Suppressor macrophage treated with lipopolysaccharide for 1 hour (primary cell): ENCODE measurements around the gene HPS5.
"Not testable (repeated sequence)": the region's sequence is repeated elsewhere in the genome, so short reads cannot be mapped to it uniquely, and the experiment has no call there.

Source experiments
- DNase-seq, 3 donors: peaks; one replicate each; pipeline ENCODE4 v3.0.0-alpha.2; 2020 to 2022

The HPS5 gene, protein sequence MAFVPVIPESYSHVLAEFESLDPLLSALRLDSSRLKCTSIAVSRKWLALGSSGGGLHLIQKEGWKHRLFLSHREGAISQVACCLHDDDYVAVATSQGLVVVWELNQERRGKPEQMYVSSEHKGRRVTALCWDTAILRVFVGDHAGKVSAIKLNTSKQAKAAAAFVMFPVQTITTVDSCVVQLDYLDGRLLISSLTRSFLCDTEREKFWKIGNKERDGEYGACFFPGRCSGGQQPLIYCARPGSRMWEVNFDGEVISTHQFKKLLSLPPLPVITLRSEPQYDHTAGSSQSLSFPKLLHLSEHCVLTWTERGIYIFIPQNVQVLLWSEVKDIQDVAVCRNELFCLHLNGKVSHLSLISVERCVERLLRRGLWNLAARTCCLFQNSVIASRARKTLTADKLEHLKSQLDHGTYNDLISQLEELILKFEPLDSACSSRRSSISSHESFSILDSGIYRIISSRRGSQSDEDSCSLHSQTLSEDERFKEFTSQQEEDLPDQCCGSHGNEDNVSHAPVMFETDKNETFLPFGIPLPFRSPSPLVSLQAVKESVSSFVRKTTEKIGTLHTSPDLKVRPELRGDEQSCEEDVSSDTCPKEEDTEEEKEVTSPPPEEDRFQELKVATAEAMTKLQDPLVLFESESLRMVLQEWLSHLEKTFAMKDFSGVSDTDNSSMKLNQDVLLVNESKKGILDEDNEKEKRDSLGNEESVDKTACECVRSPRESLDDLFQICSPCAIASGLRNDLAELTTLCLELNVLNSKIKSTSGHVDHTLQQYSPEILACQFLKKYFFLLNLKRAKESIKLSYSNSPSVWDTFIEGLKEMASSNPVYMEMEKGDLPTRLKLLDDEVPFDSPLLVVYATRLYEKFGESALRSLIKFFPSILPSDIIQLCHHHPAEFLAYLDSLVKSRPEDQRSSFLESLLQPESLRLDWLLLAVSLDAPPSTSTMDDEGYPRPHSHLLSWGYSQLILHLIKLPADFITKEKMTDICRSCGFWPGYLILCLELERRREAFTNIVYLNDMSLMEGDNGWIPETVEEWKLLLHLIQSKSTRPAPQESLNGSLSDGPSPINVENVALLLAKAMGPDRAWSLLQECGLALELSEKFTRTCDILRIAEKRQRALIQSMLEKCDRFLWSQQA

DNA sequence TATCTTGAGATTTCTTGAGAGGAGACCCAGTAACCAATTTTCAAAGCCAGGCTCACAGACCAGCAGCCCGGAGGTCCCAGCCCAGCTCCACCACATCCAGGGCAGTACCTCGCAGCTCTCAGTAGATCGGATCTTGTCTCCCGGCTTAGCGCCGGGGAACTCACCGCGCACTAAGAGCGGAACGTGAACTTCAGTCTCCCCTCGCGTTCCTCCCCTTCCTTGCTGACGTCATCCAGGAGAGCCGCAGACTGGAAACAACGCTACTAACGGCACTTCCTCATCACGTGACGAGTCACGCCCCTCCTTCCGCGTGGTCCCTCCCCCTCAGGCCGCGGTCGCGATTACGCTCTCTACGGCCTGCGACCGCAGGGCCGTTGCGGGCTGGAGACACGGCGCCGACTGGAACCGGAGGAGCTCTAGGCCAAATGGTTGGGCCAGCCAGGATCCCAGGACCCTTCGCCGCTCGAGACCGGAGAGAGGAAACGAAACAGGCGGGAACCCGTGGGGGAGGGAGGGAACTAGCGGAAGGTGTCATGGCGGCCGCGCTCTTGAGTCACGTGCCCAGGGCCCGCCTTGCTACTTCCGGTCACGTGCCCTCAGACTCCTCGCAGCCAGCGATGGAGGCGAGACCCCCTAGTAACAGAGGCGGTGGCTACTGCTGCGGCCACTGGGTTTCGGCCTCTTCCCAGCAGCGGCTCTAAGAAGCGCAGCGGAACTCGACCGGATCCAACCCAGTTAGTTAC, at the start of gene HPS5, which contains the start of gene GTF2H1:
HPS5 (minus strand) TSS at position 172 of the 743 bp plus-strand sequence. CDS start 4,282 bp downstream, outside the sequence.
GTF2H1 (plus strand) TSS at position 599 of the 743 bp plus-strand sequence. CDS start 10,508 bp downstream, outside the sequence.
- peak; percentile 97 to 99 (median 99) for DNase-seq

DNA sequence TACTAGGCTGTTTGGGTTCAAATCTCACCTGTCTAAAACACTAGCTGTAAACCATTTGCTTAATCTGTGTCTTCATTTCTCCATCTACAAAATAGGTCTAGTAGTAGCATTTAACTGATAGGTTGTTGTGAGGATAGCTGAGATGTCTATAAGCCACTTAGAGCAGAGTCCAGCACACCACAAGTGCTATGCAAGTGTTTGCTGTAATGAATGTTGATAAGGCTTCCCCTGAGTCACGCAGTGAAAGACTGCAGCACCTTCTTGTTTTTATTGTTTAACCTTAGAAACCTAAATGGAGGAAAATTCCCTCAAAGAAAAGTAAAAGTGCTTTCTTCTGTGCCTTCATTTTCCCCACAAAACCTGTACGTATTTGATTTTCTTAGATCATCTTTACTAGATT, 49.3 kb upstream of the HPS5 start:
- no peak for DNase-seq

DNA sequence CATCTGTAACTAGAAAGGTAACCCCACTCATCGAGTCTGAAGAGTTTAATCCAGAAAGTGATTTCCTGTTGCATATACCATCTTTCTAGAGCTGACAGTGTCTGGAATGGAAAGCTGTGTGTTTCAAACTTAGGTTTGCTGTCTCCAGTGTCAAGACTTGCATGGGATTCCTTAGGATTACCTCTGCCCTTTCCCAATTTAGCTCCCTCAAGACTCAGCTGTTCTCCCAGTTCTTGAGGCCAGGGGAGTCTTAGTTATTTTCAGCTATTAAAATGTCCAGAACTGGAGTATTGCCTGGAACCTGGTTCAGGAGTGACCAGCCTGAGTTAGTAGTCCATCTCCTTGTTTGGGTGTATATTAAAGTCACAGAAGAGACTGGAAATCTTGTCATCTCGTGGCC, 47.5 kb upstream of the HPS5 start:
- no peak for DNase-seq

DNA sequence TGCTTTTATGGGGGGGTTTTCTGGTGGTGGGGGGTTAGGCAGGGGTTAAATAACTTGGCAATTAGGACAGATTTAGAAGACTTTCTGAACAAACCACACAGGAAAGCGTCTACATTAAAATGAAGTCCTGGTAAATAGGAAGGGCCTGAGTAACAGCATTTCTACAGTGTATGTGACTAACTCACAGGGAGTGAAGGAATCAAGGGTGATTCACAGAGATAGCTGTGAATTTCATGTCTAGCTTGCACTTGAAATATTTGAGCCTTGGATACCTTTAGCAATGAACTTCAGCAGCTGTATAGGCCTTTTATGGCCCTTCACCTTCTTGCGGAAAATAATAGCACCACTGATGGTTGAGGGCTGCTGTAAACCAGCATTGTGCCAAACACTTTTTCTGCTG, 46.3 kb upstream of the HPS5 start:
- DNase-seq = no peak

DNA sequence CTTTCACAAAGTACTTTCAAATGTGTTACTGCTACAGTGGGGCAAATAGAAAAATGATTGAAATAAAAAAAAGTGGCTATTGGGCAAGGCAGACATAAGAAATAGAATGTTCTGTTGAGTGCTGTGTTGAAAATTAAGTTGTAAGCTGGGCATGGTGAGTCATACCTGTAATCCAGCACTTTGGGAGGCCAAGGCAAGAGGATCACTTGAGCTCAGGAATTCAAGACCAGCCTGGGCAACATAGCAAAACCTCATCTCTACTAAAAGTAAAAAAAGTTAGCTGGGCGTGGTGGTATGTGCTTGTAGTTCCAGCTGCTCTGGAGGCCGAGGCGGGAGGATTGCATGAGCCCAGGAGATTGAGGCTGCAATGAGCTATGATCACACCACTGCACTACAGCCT, 45.5 kb upstream of the HPS5 start:
- no peak for DNase-seq

DNA sequence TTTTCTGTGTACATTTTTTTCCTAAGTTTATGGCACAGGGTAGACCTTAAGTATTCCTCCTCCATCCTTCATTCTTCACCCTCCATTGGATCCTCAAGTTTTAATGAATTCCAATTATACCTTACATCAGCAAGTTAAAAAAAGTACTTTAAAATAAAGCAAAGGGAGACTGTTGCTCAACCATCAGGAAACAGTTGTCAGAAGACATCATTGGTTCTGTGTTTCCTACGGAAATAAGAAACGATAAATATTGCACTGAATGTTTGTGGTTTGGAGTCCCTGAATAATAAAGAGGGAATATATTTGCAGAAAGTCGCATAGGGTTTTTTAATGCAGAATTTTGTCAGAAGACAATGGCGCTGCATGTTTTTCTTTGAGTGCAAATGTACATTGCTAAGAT, 44.3 kb upstream of the HPS5 start:
- DNase-seq = no peak

DNA sequence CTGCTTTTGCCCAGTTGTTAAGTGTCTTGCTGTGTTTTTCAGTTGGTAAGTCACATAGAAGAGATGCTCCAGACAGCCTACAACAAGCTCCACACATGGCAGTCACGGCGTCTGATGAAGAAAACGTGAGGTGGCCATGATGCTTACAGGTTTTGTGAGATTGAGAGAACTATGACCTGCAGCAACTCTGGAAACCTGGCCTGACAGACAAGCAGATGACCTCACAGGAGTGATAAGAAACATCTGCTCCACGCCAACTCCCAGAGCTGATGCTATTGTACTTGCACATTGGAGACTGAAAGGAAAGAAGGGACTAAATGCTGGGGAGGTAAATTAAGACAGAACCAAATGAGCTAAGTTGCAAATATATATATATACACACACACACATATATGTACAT, 43.8 kb upstream of the HPS5 start:
- DNase-seq = no peak

DNA sequence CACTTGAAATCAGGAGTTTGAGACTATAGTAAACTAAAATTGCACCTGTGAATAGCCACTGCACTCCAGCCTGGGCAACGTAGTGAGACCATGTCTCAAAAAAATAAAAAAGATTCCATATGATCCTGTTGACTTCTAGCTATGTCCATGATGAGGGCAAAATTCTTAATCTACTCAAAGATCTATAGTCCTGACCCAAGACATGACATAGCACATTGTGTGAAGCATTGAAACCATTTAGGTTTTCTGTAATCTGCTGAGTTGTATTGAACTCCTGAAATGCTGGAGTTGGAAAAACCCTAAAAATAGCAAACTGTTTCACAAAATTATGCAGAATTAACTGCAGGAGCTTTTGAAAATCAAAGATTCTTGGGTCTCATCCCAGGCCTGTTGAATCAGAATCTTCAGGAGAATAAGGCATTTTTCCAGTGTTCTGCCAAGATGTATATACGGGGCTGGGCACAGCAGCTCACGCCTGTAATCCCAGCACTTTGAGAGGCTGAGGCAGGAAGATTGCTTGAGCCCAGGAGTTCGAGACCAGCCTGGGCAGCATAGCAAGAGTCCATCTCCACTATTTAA, 42.6 kb upstream of the HPS5 start:
- DNase-seq = no peak

DNA sequence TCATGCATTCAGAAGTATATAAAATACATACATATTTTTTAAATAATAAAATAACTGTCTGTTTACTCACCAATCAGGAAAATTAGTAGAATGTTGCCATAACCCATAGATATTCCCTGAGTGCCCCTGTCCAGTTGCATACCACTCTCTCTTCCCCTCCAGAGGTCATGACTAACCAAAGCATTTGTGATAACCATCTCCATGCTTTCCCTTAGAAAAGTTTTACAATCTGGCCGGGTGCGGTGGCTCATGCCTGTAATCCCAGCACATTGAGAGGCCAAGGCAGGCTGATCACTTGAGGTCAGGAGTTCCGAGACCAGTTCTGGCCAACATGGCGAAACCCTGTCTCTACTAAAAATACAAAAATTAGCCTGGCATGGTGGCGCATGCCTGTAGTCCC, 39.2 kb upstream of the HPS5 start:
- no peak for DNase-seq

DNA sequence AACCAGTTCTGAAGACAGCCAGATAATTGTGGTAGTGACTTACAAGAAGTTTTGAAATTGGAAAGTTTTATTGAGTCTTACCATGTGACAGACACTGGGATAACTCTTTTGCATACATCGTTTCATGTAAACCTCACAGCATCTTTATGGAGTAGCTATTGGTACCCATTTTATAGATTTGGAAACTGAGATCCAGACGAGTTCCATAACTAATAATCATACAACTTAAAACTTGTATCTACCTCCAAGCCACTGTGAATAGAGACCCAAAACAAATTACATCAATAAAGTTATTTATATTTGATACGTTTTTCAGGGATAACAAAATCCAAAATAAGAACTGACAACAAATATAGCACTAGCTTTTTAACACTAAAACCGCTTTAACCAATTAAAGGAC, 36.7 kb upstream of the HPS5 start:
- DNase-seq = no peak

DNA sequence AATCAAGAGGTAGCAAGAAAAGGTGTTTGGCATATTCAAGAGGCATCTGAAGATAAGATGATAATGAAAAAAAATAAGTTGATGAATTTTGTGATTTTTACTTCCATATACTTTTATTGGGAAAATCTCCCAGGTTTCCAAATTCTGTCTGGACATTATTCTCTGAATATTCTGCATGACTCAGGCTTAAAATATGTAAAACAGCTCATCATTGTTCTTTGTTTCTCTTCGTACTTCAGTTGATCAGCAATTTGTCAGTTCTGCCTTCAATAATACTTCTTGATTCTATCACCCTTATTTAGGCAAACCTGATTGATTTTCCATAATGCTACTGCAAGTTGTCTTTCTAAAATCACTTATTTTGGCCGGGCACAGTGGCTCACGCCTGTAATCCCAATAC, 30.6 kb upstream of the HPS5 start:
- DNase-seq = no peak

DNA sequence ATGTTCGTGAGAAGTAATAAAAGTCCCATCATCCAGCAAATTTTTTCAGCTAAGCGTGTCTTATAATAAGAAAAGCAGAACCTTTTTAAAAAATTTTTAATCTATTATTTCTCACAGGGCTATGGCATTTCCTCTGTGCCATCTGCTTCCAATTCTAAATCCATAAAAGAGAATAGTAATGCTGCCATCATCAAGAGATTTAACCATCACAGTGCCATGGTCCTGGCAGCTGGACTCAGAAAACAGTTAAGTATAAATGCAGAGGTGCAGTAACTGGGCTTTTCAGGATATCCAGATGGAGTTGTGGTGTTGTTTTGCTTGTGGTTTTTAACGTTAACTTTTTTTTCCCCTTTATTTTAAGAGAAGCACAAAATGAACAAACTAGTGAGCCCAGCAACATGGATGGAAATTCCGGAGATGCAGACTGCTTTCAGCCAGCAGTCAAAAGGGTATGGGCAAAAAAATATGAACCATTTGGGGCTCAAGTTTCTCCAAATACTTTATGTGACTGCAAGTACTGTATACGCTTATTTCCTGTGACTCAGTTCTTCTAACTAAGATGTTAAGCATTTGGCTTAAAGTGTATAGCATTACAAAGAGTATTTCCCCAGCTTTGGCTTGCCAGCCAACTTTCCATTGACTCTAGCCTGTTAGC, 25.7 kb upstream of the HPS5 start:
- no peak for DNase-seq

DNA sequence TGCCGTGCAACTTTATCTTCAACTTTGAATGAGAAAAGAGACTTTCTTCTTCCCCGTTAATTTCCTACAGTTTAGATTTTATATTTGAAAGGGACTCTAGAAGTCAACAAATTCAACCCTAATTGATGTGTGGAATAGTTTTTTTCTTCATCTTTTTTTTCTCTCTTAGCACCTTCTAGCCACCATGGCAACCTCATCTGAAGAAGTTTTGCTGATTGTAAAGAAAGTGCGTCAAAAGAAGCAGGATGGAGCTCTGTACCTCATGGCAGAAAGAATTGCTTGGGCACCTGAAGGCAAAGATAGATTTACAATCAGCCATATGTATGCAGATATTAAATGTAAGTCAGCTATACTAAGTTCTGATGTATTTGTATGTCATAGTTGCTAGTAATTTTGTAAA, 11.0 kb upstream of the HPS5 start:
- DNase-seq = no peak

DNA sequence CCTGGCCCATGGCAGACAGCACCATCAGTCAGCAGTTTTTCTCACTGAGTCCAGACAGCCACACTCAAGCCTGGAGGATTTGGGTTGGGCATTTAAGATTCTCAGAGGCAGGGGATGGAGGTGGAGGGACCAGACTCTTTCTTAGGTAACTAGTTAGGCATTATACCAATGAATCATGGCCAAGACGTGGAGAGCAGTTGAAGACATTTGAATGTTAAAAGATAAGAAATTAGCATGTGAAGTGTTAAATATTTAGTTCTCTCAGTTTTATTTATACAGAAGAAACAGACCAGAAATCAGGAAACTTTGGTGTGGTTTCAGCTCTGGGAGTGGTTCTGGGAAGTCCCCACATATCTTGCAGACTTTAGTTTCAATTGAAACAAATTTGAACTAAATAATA, 10.4 kb upstream of the HPS5 start:
- no peak for DNase-seq

DNA sequence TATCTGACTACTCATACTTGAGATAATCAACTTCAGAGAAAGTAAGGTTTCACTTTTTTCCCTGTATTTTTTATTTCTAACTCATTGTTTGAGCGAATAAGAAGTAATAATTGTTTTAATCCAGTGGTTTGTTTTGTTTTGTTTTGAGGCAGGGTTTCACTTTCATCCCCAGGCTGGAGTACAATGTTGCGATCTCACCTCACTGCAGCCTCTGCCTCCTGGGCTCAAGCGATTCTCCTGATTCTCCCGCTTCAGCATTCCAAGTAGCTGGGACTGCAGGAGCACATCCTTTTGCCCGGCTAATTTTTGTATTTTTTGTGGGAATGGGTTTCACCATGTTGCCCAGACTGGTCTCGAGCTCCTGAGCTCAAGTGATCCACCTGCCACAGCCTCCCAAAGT, 9.0 kb upstream of the HPS5 start:
- no peak for DNase-seq

DNA sequence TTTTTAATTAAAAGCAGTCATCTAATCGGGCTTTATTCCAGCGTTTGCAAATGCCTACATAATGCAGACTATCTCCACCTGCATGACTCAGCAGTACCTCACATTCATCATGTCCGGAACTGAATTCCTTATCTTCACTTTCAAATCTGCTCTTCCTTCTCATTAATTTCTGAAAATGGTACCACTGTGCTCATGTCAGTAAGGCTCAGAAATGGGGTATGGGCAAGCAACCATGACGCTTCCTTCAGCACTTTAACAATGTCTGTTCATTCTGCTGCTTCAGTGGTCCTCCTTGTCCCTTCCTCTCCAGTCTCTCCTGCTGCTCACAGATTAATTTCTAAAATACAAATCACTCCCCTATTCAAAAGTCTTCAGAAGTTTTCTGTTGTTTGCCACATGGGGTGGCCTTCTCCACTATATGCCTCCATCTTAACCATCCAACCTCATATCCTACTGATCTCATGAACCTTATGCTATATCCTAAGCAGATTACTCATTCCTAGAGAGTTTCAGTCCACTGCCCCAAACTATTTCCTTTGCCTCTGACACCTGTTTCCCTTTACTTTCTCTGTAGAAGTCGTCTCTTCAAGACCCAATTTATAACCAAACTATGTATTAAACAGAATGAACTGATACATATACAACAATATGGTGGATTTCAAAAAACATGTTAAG, 7.4 kb upstream of the HPS5 start:
- no peak for DNase-seq

DNA sequence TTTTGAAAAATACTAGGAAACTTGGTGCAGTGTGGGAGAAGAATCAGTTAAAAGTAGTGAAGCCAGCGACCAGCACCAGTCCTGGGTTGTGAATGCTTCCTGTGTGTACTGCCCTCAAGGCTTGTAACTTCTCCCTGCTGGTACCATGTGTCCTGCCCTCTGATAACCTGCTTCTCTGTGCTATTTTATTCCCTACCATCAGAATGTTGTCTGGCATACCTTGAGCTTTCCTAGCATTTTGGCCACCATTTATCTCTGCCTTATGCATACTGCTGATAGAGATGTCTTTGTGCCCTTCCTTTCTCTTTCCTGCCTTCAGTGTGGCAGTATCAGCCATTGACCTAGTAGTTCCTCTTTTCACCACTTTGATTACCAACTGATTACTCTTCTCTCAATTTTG, 2.4 kb upstream of the HPS5 start:
- DNase-seq = peak in 2 of 3 donors; percentile 21 to 30

DNA sequence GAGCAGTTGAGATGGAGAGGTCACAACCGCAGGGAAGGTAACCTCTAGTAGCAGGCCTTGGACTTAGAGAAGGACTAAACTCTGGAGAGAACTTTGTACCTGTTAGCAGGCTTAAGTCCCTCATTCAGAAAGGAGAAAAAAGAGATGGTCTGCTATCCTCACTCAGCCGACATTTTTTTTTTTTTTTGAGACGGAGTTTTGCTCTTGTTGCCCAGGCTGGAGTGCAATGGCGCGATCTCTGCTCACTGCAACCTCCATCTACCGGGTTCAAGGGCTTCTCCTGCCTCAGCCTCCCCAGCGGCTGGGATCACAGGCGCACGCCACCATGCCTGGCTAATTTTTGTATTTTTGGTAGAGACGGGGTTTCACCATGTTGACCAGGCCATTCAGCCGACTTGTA, 1.9 kb upstream of the HPS5 start:
- DNase-seq = not testable (repeated sequence)

DNA sequence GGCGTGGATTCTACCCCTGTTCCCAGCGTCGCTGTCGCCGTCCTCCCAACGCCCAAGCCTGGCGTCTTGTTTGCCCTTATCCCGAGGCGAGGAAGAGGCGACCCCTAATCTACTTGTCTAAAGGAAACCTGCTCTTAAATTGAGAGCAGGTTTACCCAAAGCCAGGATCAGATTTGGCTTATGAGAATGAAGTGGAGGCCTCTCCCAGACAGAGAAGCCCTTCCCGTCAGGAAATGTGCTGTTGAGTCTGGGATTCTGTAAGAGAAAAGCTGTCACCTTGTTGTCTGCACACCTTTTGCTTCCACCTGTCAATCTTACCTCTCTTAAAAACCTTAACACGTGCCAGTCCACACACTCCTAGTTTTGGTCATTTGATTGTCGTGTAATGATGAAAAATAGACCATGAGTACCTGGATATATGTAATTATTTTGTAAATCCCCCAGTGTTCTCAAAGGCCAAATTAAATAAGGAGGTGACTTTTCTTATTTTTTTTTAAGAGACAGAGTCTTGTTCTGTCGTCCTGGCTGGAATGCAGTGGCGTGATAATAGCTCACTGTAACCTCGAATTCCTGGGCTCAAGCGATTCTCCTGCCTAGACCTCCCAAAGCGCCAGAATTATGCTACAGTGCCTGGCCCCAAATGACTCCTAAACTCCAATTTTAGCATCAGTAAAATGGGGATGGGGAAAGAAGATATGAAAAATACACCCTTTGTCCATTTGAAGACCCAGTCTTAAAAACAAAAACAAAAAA, 1.1 kb upstream of the HPS5 start:
- no peak for DNase-seq

DNA sequence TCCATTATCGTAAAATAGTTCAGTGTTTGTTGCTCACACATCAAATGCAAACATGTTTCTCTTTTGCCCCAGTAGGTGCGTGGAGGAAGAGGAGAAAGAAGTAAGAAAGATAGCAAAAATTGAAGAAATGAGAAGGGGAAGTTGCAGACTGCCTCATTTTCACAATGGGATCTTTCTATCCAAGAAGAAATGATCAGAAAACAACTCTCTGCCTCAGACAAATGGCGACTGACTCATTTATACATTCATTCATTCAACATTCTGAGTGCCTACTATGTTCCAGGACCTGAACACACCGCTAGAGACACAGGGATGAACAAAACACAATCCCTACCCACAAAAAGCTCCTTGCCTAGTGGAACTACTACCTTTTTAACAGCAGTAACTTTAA, 367 bp downstream of the HPS5 start:
- peak; percentile 39 to 67 (median 61) for DNase-seq
